Effector CD4-positive, alpha-beta T cell (primary cell): ENCODE data around the gene CALML3.

Experiments
- DNase-seq: peaks from one replicate; pipeline ENCODE4 v3.0.0-alpha.2; 2020

CALML3 gene

DNA sequence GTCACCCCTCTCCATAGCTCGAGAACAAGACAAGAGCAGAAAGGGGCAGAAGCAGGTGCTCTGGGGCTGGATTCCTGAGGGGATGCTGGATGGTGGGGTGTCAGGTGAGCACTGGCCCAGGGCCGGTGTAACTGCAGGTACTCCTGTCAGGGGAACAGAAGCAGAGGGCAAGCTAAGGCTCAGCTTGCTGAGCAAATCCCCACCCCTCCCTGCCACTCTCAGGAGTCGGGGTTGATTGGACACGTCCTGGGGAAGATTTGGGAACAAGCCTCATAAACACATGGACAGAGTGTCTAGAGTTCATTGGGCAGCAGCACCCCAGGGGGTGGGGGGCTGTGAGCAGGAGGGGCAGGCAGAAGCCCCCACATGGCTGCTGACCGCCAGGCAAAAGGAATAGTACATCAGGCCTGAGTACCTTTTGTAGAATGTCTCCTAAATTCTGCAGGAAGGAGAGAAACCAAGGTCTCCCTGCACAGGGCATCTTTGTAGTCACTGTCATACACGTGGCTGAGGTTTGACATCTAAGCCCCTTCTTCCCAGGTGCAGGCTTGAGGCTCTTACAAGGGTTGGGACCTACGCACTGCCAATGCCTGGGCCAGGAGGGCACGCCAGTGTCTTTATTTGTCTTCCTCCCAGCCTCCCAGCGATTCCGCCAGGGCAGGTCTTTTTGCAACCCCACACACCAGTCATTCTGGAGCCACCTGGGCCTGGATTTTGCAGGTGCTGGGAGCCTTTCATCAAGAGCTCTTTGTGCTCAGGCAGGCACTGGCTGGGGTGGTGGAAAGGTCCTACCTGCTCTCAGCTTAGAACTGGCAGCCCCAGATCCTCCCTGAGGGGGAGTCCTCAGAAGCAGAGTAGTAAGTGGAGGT lies 2.8 kb downstream of the CALML3 start:
- no peak for DNase-seq

GRCh38 chr10:5528989-5529701 lies 4.4 kb downstream of the CALML3 start:
- DNase-seq = no peak

GRCh38 chr10:5529702-5530411 lies 5.1 kb downstream of the CALML3 start:
- DNase-seq = no peak

DNA sequence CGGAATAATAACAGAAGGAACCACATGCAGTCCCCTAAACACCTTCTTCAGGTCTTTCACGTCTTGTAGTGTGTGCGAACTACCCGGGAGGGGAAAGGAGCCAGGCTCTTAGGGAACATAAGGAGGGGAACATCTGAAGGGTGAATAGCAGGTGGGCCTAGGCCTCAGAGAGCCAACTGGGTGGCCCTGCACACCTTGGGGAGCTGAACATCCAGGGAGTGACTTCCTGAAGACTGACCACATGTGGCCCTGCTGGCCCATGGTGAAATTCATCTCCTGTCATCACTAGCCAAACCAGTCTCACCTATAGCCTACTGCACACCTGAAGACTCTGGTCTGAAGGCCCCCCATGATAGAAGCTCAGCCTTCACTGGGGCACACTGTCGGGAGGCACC lies 5.6 kb downstream of the CALML3 start:
- DNase-seq = no peak

DNA sequence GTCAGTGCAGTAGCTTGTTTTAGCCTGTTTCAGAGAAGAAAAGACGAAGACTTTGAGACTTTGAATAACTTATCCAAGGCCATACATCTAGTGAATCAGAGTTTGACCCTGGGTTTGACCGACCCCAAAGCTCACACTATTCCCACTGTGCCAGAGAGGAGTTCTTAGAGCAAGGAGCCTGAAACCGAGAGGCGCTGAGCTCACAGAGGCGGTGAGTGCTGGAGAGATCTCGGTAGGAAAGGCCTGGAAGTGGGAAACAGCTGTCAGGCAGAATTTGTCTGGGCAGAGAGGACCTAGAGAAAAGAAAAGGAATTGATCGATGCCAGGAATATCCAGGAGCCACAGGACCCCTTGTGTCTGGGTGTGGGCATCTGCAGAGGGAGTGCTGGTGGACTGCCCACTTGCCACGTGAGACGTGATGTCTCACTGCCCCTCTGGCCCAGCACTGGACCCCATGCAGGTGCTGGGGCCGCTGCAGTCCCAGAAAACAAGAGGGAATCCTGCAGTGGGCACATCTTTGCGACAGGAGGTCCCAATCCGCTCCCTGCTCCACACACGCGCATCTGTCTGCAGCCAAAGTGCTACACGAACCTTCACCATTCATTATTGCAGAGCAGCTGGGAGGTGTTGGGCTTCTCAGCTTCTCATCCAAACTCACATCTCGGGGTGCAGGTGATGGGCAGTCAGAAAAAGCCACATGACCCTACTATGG lies 6.2 kb downstream of the CALML3 start:
- no peak for DNase-seq

GRCh38 chr10:5531558-5532306 lies 7.0 kb downstream of the CALML3 start:
- no peak for DNase-seq

- no peak for DNase-seq
Measured at GRCh38 chr10:5532307-5532605, 7.5 kb downstream of the CALML3 start.

GRCh38 chr10:5532618-5533097 lies 7.9 kb downstream of the CALML3 start:
- DNase-seq = no peak

GRCh38 chr10:5533098-5533731 lies 8.5 kb downstream of the CALML3 start:
- DNase-seq = no peak

- no peak for DNase-seq
Measured at GRCh38 chr10:5534051-5534821, 9.5 kb downstream of the CALML3 start.

GRCh38 chr10:5534880-5535856 lies 10.4 kb downstream of the CALML3 start:
- no peak for DNase-seq

DNA sequence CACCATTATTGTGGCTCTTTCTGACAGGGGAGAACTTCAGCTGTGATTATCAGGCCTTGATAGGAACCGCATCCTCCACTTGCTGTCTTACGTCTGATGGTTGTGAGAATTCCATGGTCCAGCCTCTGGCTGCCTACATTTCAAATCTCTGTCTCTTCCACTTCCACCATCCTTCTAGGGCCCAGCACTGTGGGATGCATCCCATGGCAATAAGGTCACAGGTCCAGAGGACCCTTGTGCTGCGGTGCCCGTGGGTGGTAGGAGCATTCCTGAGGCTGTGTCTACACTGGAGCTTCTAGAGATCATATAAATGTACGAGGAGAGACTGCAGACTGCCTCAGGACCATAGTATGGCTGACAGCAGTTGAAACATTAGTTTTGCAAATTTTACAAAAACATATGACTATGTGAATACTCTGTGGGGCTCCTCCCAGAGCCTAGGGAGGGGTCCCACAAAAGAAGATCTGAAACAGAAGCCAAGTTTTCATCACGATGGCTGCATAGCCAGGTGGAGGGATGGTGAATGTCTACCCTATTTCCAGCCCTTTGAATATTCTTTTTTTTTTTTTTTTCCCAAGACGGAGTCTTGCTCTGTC lies 11.8 kb downstream of the CALML3 start:
- no peak for DNase-seq

DNA sequence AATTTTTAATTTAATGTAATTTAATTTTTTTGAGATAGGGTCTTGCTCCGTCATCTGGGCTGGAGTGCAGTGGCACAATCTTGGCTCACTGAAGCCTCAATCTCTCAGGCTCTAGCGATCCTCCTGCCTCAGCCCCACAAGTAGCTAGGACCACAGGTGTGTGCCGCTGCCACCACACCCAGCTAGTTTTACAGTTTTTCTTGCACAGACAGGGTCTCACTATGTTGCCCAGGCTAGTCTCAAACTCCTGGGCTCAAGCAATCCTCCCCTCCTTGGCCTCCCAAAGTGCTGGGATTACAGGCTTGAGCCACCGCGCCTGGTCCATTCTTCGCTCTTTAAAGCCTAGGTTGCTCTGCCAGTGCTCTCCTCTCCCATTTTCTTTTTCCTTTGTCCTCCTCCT lies 12.9 kb downstream of the CALML3 start:
- no peak for DNase-seq

DNA sequence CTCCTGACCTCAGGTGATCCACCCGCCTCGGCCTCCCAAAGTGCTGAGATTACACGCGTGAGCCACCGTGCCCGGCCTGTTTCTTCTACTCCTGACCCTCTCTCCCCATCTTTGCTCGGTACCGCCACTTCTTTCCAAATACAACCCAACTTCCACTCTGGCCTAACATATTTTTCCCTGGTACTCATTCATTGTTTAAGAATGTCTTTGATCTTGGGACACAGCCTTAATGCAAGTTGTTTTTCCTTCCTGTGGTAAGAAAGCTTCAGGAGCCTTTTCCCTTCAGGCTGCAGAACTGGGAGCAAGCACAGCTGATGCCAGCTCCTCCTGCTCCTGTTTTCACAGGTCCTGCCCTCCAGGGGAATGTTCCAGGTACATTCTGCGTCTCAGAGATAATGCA lies 13.7 kb downstream of the CALML3 start:
- DNase-seq = no peak

DNA sequence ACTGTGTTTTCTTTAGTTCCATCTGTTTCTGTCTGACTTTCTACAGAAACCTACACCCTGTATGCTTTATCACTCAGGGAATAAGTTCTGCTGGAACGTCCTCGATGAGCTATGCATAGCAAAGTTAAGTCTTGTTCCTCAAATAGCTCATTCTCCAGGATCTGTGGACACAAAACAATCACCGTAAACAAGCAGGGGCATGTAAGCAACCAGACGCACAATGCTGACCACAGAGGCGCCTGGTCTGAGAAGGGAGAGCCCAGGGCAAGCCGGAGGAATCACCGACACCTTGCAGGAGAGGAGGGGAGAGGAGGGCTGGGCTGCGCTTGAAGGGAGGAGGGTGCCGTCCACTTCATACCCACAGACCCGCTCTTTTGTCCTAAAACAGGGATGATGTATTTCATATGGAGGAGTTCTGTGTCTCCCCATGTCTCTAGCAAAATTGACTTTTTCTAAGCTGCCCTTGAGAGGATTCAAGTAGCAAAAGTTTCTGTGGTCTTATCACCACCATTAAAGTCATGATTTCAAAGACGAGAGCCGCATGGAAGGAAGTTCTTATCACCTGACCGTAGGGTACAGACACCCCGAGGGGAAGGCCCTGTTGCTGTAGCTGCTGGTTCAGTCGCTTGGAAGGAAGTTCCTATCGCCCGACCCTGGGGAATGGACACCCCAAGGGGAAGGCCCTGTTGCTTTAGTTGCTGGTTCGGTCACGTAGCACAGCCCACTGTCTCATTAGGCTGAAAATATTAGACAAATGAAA lies 14.3 kb downstream of the CALML3 start:
- DNase-seq = no peak

GRCh38 chr10:5540080-5540479 lies 15.3 kb downstream of the CALML3 start:
- DNase-seq = no peak

DNA sequence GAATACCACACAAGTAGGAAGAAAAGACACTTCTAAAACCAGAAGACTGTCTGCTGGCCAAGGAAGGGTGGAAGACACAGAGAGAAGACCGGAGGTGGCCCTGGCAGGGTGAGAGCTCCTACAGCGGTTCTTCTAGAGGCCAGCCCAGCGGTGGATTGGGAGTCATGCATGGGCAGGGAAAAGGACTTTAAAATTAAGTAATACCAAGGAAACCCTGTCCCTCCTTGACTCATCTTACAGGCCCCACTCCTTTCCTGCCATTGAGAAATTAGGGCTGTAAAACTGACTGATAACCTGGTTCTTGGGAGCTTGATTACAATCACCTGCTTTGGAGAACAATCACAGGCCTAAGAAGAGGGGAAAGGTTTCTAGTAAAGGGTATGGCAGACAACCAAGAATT lies 16.1 kb downstream of the CALML3 start:
- DNase-seq = no peak

- DNase-seq = no peak
Measured at GRCh38 chr10:5542100-5542499, 17.3 kb downstream of the CALML3 start.
